Esophagus muscularis mucosa (tissue), 4 donors: Measurements from ENCODE around the gene MPST.

ENCODE experiments used
- CTCF ChIP-seq, 3 experiments: fragments of 200-600 bp in 2 of 3; fragments of 450-650 bp in 1 of 3; sonication (generic) in 2 of 3; IDR thresholded peaks; one replicate each; pipeline ENCODE4 v1.5.1; 2017 to 2019; ENCODE audit warnings: antibody characterized with exemption in 3 of 3, mild to moderate bottlenecking in 2 of 3, moderate library complexity in 1 of 3
- EP300 ChIP-seq: sonication (generic); formaldehyde crosslinking; IDR thresholded peaks from one replicate; pipeline ENCODE4 v1.6.1; 2017; ENCODE audit warnings: antibody characterized with exemption
- POLR2A ChIP-seq: fragments of 450-650 bp; IDR thresholded peaks from one replicate; pipeline ENCODE4 v1.6.1; 2017; ENCODE audit warnings: antibody characterized with exemption, moderate library complexity, mild to moderate bottlenecking, low read depth
- POLR2AphosphoS5 ChIP-seq, 2 donors: sonication (generic); formaldehyde crosslinking; IDR thresholded peaks; one replicate each; pipeline ENCODE4 v1.6.1; 2017; ENCODE audit warnings: antibody characterized with exemption in 2 of 2

- no peak for TF ChIP-seq CTCF (IDR thresholded peaks at IDR 0.05)
- no peak for TF ChIP-seq POLR2A
- no peak for TF ChIP-seq POLR2AphosphoS5 (IDR thresholded peaks at IDR 0.05)
- TF ChIP-seq EP300: no peak
These were observed 6.6 kb upstream of the MPST start for GRCh38 chr22:37012956-37013355.
